RPMI8226 (cell line): Measurements from ENCODE around the gene ARL13B.
A peak's percentile ranks its signal among the peaks of the same experiment; 100 is the strongest.
"Not testable (repeated sequence)": the region's sequence is repeated elsewhere in the genome, so short reads cannot be mapped to it uniquely, and the experiment has no call there.

Source experiments
- DNase-seq: peaks from one replicate; pipeline ENCODE4 v3.0.0-alpha.2; 2015

The ARL13B gene

GRCh38 chr3:93979850-93980676, at the start of gene ARL13B:
TSS of gene ARL13B (plus strand) at chr3:93980155. CDS start at chr3:93980424, 269 bp downstream.
- DNase-seq = peak; percentile 98

DNA sequence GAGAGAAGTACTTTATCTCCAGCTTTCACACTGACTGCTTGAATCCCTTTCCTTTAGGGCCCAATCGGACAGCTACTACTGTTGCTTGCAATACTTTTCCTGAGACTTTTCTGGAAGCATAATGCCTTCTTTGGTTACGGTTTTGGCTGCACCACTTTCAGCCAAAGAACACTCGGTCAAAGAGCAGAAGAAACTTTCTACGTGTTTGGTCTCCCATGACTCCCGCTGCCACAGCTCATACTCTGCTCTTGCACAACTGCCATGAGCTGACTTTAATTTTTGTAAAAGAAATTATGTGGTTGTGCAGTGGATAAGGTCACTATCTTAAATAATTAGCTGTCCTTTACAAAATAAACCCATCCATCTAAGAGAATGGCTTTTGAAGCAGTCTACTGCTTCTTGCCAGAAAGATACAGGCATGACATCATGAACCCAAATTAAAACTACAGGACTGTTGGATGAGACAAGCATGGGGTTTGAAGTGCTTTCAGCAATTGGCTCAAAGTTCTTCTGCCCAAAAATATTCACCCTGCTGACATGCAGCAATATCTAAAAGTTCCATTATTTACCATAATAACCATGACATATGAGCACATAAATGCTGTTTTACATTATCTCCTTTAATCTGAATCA, 48.2 kb upstream of the ARL13B start:
- DNase-seq = no peak

- no peak for DNase-seq
Observed at GRCh38 chr3:93934366-93935046, 45.4 kb upstream of the ARL13B start.

- no peak for DNase-seq
Observed at GRCh38 chr3:93936549-93936948, 43.4 kb upstream of the ARL13B start.

DNA sequence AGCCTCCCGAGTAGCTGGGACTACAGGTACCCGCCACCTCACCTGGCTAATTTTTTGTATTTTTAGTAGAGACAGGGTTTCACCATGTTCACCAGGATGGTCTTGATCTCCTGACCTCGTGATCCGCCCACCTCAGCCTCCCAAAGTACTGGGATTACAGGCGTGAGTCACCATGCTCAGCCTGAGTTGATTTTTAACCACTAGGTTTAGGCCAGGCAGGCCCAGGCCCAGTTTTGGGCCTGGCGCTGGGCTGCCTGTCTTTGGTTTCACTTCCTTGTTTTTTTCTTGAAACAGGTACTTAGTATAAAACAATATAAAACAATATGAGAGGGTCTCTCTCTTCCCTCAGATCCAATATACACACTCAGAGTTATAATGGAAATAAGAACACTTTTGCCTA, 42.5 kb upstream of the ARL13B start:
- DNase-seq = peak; percentile 20

DNA sequence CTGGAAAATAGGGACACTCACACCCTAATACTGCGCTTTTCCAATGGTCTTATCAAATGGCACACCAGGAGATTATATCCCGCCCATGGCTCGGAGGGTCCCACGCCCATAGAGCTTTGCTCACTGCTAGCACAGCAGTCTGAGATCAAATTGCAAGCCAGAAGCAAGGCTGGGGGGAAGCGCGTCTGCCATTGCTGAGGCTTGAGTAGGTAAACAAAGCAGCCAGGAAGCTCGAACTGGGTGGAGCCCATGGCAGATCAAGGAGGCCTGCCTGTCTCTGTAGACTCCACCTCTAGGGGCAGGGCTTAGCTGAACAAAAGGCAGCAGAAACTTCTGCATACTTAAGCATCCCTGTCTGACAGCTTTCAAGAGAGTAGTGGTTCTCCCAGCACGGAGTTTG, 30.0 kb upstream of the ARL13B start:
- DNase-seq = not testable (repeated sequence)

- no peak for DNase-seq
Observed at GRCh38 chr3:93961026-93961425, 18.9 kb upstream of the ARL13B start.

GRCh38 chr3:93961489-93961888, 18.5 kb upstream of the ARL13B start:
- no peak for DNase-seq

DNA sequence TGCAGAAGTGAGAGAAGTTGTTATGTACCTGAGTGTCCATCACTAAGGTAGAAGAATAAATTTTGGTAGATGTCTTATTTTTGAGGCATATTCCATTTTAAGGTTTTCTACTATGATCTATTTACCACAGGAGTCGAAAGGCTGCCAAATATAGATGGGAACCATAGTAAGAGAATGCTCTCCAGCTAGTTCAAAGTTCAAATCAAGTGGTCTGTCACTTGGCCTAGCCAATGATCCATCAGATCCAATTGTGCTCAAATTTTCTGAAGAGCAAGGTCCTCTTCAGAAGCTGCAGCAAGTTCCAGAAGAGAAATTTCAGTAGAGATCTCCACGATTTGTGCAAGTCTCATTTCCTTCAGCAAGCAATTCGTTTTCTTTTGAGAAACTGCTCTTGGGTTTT, 17.2 kb upstream of the ARL13B start:
- no peak for DNase-seq

DNA sequence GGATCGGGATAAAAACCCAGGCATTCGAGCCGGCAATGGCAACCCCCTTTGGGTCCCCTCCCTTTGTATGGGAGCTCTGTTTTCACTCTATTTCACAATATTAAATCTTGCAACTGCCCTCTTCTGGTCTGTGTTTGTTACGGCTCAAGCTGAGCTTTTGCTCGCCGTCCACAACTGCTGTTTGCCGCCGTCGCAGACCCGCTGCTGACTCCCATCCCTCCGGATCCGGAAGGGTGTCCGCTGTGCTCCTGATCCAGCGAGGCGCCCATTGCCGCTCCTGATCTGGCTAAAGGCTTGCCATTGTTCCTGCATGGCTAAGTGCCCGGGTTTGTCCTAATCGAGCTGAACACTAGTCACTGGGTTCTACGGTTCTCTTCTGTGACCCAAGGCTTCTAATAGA, 14.8 kb upstream of the ARL13B start:
- DNase-seq = not testable (repeated sequence)

DNA sequence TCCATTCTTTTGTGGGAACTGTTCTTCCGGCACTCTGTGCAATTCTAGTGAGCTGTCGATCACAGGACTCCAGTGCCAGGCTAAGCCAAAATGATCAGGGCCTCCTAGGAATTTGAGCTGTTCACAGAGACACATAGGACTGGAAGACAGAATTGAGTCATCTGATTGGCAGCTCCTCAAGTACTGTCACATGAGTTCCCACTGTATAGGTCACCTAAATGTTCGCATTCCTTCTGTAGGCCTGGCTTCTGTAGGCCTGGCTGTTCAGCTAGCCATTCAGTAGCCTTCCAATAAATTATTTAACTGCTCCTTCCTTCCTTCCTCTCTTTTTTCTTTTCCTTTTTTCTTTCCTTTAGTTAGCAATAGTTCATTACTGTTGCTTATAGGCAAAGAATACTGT, 10.5 kb upstream of the ARL13B start:
- no peak for DNase-seq

- no peak for DNase-seq
Observed at GRCh38 chr3:93969997-93970396, 10.0 kb upstream of the ARL13B start.

DNA sequence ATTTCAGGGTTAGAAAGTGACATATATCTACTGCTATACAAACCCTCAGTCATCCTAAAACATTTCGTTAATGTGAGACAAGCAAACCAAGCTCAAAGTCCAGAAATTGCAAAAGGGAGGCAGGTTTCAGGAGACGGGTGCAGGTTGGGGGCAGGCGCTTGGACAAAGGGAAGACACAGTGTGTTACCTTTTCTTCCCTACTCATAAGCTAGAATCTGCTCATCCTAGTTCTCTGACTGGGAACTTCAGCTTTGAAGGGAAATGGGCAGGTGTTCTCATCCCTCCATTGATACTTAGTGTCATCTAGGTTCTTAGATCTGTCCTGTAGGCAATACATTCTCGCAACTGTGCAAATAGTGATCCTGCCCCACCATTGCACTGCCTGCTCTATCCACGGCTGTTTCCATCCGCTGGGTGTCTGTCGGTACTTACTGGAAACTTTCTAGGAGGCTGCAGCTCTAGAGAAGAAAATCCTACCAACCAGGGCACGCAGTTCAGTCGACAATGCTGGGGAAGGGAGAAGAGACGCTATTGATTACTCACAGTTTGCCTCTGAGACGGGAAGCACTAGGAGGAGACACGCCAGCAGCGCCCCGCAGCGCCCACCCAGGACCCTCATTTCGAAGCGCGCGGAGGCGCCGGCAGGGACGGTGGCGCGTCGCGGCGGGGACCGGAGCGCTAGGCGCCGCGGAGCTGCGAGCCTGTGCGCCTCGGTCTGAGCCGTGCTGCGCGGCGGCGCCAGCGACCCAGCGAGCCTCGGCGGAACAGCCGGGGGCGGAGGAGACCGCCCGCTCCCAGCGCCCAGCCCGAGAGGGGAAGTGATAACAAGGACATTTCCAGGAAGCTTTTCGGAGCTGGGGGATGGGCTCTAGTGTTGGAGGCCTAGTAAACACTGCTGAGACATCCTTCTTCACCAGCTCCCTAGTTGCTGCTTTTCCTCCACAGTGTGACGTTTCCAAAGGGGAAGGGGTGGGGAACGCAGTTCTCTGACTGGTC, 6.5 kb upstream of the ARL13B start, which contains the start of gene PROS1:
PROS1 (minus strand) TSS at position 766 of the 996 bp plus-strand sequence; CDS start at position 619, 147 bp downstream.
- DNase-seq = peak; percentile 47

- no peak for DNase-seq
Observed at GRCh38 chr3:93981649-93982048, 1.7 kb downstream of the ARL13B start.

DNA sequence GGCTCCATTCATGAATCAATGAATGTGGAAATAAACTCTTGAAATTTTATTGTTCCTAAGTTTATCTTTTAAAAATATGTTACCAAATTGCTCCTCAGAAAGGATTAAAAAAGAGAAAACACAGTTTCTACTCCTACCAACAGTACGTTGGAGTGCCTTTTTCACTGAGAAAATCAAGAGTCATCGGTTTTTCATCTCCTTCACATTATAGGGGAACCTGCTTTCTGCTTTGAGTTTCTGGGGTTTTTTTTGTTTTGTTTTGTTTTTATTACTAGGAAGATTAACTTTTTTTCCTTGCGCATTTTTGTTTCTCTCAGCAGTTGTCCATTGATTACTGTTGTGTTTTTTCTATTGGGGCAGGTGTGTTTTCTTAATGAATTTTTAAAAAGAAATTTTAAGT, 3.5 kb downstream of the ARL13B start:
- DNase-seq = no peak

GRCh38 chr3:93984618-93985017, 4.7 kb downstream of the ARL13B start:
- no peak for DNase-seq

DNA sequence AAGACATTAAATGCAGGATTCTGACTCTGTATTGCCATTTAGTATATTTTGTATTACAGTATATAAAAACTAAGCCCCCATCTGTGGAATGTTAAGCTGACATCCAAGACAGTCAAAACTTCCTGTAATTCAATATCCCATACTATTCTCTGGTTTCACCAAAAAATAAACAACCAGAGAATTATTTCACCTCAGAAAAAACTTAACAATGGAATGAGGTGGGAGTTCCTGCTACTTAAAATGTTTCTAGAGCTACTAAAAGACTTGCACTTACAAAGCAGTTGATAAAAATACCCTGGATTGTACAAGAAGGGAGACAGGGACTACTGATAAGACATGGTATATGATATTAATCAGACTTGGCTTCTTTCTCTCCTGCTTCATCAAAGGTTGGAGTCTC, 8.3 kb downstream of the ARL13B start:
- DNase-seq = no peak

GRCh38 chr3:93988764-93989163, 8.8 kb downstream of the ARL13B start:
- no peak for DNase-seq

GRCh38 chr3:93989241-93989640, 9.3 kb downstream of the ARL13B start:
- DNase-seq = no peak

- no peak for DNase-seq
Observed at GRCh38 chr3:93991631-93992030, 11.7 kb downstream of the ARL13B start.

GRCh38 chr3:93992207-93992606, 12.3 kb downstream of the ARL13B start:
- no peak for DNase-seq

- no peak for DNase-seq
Observed at GRCh38 chr3:93994056-93994455, 14.1 kb downstream of the ARL13B start.
